Measurements from ENCODE around the gene SMC1A.

DNA sequence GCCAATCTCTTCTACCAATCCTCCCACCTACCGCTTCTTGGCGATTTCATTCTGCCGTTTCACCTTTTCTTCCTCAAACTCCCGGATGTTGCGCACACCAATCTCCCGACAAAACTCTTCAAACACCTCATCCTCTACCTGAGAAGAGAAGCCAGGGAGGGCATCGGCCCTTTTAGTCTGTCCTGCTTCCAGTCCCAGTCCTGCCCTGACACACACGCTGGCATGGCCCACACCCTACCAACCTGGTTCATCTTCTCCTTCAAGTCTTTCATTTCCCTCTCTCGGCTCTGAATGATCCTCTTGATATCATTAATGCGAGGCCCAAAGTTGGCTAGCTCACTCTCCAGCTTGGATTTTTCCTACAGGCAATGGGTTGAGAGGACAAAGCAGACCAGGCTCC is 18.9 kb downstream of the SMC1A start:
- TF ChIP-seq, protein P1, sequence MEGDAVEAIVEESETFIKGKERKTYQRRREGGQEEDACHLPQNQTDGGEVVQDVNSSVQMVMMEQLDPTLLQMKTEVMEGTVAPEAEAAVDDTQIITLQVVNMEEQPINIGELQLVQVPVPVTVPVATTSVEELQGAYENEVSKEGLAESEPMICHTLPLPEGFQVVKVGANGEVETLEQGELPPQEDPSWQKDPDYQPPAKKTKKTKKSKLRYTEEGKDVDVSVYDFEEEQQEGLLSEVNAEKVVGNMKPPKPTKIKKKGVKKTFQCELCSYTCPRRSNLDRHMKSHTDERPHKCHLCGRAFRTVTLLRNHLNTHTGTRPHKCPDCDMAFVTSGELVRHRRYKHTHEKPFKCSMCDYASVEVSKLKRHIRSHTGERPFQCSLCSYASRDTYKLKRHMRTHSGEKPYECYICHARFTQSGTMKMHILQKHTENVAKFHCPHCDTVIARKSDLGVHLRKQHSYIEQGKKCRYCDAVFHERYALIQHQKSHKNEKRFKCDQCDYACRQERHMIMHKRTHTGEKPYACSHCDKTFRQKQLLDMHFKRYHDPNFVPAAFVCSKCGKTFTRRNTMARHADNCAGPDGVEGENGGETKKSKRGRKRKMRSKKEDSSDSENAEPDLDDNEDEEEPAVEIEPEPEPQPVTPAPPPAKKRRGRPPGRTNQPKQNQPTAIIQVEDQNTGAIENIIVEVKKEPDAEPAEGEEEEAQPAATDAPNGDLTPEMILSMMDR (conservative IDR thresholded peaks at IDR 0.05; ENCODE audit: low read length) = no peak
- no peak for TF ChIP-seq EZH2phosphoT487 (IDR thresholded peaks at IDR 0.05; ENCODE audit: borderline replicate concordance)

Data from Loucy (cell line).